PC-3 (cell line): ENCODE data around the gene CDC45.

ENCODE experiments used
- EZH2 ChIP-seq: fragments of 300-600 bp; sonication (generic); IDR thresholded peaks from one replicate; pipeline ENCODE4 v1.6.1; 2017; ENCODE audit warnings: antibody characterized with exemption, mild to moderate bottlenecking, low read length; ENCODE audit not compliant: unreplicated experiment
- TF ChIP-seq, protein P1 (sequence below): fragments of 300-600 bp; sonication (generic); conservative IDR thresholded peaks from 2 replicates; pipeline ENCODE4 v1.5.1; 2017; ENCODE audit warnings: antibody characterized with exemption, low read depth, mild to moderate bottlenecking, low read length

DNA sequence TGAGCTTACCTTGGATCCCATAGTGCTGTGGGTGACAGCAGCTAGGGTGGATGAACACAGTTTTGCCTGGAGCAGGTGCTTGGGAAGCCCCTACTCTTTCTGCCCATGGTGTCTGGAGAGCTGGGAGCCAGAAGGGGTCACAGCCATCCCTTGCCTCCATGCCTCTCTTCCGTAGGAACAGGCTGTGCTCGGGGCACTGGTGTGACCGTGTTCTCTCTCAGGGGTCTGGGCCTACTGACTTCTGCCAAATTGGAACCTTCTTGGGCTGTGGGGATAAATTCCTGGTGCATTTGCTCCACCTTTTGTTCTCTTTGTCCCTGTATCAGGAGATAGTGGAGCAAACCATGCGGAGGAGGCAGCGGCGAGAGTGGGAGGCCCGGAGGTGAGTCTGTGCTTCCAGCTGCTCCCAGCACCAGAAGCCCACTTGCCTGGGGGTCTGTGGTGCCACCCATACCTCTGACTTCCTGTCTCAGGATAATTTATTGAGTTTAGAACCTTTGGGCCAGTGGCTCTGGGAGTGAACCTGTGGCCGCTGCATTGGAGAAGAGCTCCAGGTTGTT is 14.4 kb downstream of the CDC45 start:
- no peak for TF ChIP-seq EZH2
- TF ChIP-seq, protein P1, sequence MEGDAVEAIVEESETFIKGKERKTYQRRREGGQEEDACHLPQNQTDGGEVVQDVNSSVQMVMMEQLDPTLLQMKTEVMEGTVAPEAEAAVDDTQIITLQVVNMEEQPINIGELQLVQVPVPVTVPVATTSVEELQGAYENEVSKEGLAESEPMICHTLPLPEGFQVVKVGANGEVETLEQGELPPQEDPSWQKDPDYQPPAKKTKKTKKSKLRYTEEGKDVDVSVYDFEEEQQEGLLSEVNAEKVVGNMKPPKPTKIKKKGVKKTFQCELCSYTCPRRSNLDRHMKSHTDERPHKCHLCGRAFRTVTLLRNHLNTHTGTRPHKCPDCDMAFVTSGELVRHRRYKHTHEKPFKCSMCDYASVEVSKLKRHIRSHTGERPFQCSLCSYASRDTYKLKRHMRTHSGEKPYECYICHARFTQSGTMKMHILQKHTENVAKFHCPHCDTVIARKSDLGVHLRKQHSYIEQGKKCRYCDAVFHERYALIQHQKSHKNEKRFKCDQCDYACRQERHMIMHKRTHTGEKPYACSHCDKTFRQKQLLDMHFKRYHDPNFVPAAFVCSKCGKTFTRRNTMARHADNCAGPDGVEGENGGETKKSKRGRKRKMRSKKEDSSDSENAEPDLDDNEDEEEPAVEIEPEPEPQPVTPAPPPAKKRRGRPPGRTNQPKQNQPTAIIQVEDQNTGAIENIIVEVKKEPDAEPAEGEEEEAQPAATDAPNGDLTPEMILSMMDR, result no peak
